H1 (cell line): ENCODE measurements around the gene BAAT. TPM values are rescaled to one million over a fixed set of nuclear protein-coding genes. Genes with fewer than 3 reads are reported as not detected.

ENCODE experiments used
- CTCF ChIA-PET: fragments of 300-600 bp; sonication (Branson Sonifier 250); formaldehyde crosslinking; loops from one replicate; lab custom pipeline; 2021; ENCODE audit not compliant: partially characterized antibody; lab: Charles Lee
- POLR2A ChIA-PET: fragments of 300-600 bp; sonication (Branson Sonifier 250); formaldehyde crosslinking; loops from one replicate; lab custom pipeline; 2021; ENCODE audit warnings: inconsistent platforms; ENCODE audit not compliant: partially characterized antibody; lab: Charles Lee
- DNase-seq, 2 experiments: peaks; one replicate each; pipeline versions ENCODE4 v3.0.0 to v3.0.0-alpha.2; 2010 to 2022; ENCODE audit warnings: low spot score in 2 of 2, low read depth in 1 of 2, mixed read lengths in 1 of 2
- FAIRE-seq: peaks from 2 replicates; lab custom pipeline; 2011; peaks lifted over from hg19 to GRCh38; lab: Jason Lieb, UNC
- H2AFZ ChIP-seq: 2 replicates; pipeline ENCODE4 v1.8.1; 2012; ENCODE audit warnings: low read length, inconsistent platforms
- H2AK5ac ChIP-seq: 2 replicates; pipeline ENCODE4 v1.6.1; 2013; ENCODE audit warnings: low read depth, low read length
- H2BK120ac ChIP-seq: replicated peaks from 2 replicates; pipeline ENCODE3; 2013; ENCODE audit warnings: low read depth, low read length, inconsistent platforms
- H2BK12ac ChIP-seq: 2 replicates; pipeline ENCODE4 v1.6.1; 2013; ENCODE audit warnings: low read depth, low read length
- H2BK15ac ChIP-seq: 2 replicates; pipeline ENCODE4 v1.6.1; 2013; ENCODE audit warnings: low read length
- H2BK20ac ChIP-seq: 2 replicates; pipeline ENCODE4 v1.6.1; 2013; ENCODE audit warnings: low read length
- H2BK5ac ChIP-seq: 2 replicates; pipeline ENCODE4 v1.6.1; 2013; ENCODE audit warnings: low read depth, low read length
- H3K14ac ChIP-seq: 2 replicates; pipeline ENCODE4 v1.6.1; 2013; ENCODE audit warnings: inconsistent platforms; ENCODE audit not compliant: insufficient read length
- H3K18ac ChIP-seq: 2 replicates; pipeline ENCODE4 v1.6.1; 2013; ENCODE audit warnings: low read length; ENCODE audit errors: extremely low read depth
- H3K23ac ChIP-seq: 2 replicates; pipeline ENCODE4 v1.6.1; 2013; ENCODE audit warnings: inconsistent platforms; ENCODE audit not compliant: insufficient read length
- H3K23me2 ChIP-seq: 2 replicates; pipeline ENCODE4 v1.6.1; 2013; ENCODE audit warnings: low read depth, low read length
- H3K27ac ChIP-seq: 2 replicates; pipeline ENCODE4 v1.6.1; 2011; ENCODE audit warnings: low read depth, low read length, inconsistent platforms
- H3K27me3 ChIP-seq, 4 experiments: replicated peaks in 1 of 4; 1 replicate in 1 of 4; 2 replicates in 3 of 4; pipeline versions ENCODE4 v1.6.1 to v1.8.1; 2011 to 2013; ENCODE audit warnings: low read length in 3 of 4, mild to moderate bottlenecking in 3 of 4, inconsistent platforms in 2 of 4, mixed read lengths in 2 of 4, moderate library complexity in 1 of 4; ENCODE audit not compliant: control insufficient read depth in 3 of 4, insufficient read depth in 3 of 4; ENCODE audit errors: extremely low read depth in 1 of 4
- H3K36me3 ChIP-seq, 4 experiments: 2 replicates each; pipeline versions ENCODE4 v1.6.1 to v1.8.1; 2011 to 2013; ENCODE audit warnings: mild to moderate bottlenecking in 4 of 4, low read length in 3 of 4, moderate library complexity in 2 of 4, control low read depth in 1 of 4, inconsistent platforms in 1 of 4; ENCODE audit not compliant: insufficient read depth in 4 of 4, control insufficient read depth in 2 of 4
- H3K4ac ChIP-seq: replicated peaks from 2 replicates; pipeline ENCODE3; 2013; ENCODE audit warnings: low read length, low read depth, mixed read lengths, inconsistent platforms; ENCODE audit not compliant: insufficient read length
- H3K4me1 ChIP-seq, 4 experiments: replicated peaks in 1 of 4; 1 replicate in 1 of 4; 2 replicates in 3 of 4; pipeline versions ENCODE4 v1.6.1 to v1.8.1; 2011 to 2013; ENCODE audit warnings: low read length in 3 of 4, inconsistent platforms in 2 of 4, mixed read lengths in 1 of 4; ENCODE audit not compliant: insufficient read depth in 4 of 4, control insufficient read depth in 3 of 4
- H3K4me2 ChIP-seq, 2 experiments: 2 replicates each; pipeline versions ENCODE4 v1.6.1 to v1.8.1; 2011 to 2013; ENCODE audit warnings: low read depth in 2 of 2, low read length in 2 of 2, control low read depth in 1 of 2, inconsistent platforms in 1 of 2, mild to moderate bottlenecking in 1 of 2; ENCODE audit not compliant: insufficient read depth in 1 of 2
- H3K4me3 ChIP-seq, 4 experiments: fragments of 200-600, 300-600 bp in 1 of 4; sonication (generic), shearing (Covaris generic), sonication (Bioruptor Twin) in 1 of 4; 2 replicates each; pipeline versions ENCODE4 v1.5.1 to v1.8.1; 2011 to 2016; ENCODE audit warnings: low read length in 4 of 4, low read depth in 3 of 4, control low read depth in 2 of 4, inconsistent platforms in 2 of 4, mild to moderate bottlenecking in 2 of 4, mixed read lengths in 1 of 4, moderate library complexity in 1 of 4; ENCODE audit not compliant: insufficient read depth in 2 of 4; ENCODE audit errors: extremely low read depth in 1 of 4
- H3K56ac ChIP-seq: replicated peaks from 2 replicates; pipeline ENCODE3; 2013; ENCODE audit warnings: low read depth, mild to moderate bottlenecking, mixed read lengths, low read length, inconsistent platforms; ENCODE audit not compliant: insufficient read length
- H3K79me1 ChIP-seq: 2 replicates; pipeline ENCODE4 v1.6.1; 2013; ENCODE audit warnings: low read depth, low read length, control low read depth
- H3K79me2 ChIP-seq, 2 experiments: 2 replicates each; pipeline versions ENCODE4 v1.6.1 to v1.8.1; 2012 to 2013; ENCODE audit warnings: low read length in 2 of 2, mild to moderate bottlenecking in 2 of 2, inconsistent platforms in 1 of 2; ENCODE audit not compliant: insufficient read depth in 2 of 2, control insufficient read depth in 1 of 2
- H3K9ac ChIP-seq, 4 experiments: replicated peaks in 1 of 4; 1 replicate in 1 of 4; 2 replicates in 3 of 4; pipeline versions ENCODE4 v1.6.1 to v1.8.1; 2011 to 2013; ENCODE audit warnings: low read depth in 3 of 4, low read length in 3 of 4, control low read depth in 2 of 4, mild to moderate bottlenecking in 2 of 4, moderate library complexity in 2 of 4, inconsistent platforms in 1 of 4; ENCODE audit errors: extremely low read depth in 1 of 4
- H3K9me3 ChIP-seq, 2 experiments: 2 replicates each; pipeline versions ENCODE4 v1.6.1 to v1.8.1; 2012 to 2013; ENCODE audit warnings: mild to moderate bottlenecking in 2 of 2, moderate library complexity in 2 of 2, control low read depth in 1 of 2, inconsistent platforms in 1 of 2, low read depth in 1 of 2, low read length in 1 of 2, mixed read lengths in 1 of 2; ENCODE audit not compliant: insufficient read depth in 2 of 2
- H4K20me1 ChIP-seq, 2 experiments: replicated peaks in 1 of 2; 2 replicates each; pipeline versions ENCODE3 to v1.8.1; 2011 to 2013; ENCODE audit warnings: inconsistent platforms in 2 of 2, low read length in 2 of 2, mild to moderate bottlenecking in 1 of 2; ENCODE audit not compliant: insufficient read depth in 2 of 2, control insufficient read depth in 1 of 2
- H4K5ac ChIP-seq: 2 replicates; pipeline ENCODE4 v1.6.1; 2013; ENCODE audit warnings: low read length, low read depth, mixed read lengths, inconsistent platforms; ENCODE audit not compliant: insufficient read length
- H4K8ac ChIP-seq: 2 replicates; pipeline ENCODE4 v1.8.0; 2013; ENCODE audit warnings: mild to moderate bottlenecking, moderate library complexity, low read length, inconsistent platforms; ENCODE audit not compliant: insufficient read depth; ENCODE audit errors: extremely low read depth
- H4K91ac ChIP-seq: replicated peaks from 2 replicates; pipeline ENCODE3; 2013; ENCODE audit warnings: low read length, mixed read lengths, inconsistent platforms; ENCODE audit not compliant: insufficient read length
- BCL11A ChIP-seq, 2 experiments: IDR thresholded peaks; one replicate each; pipeline ENCODE4 v1.6.1; 2011; ENCODE audit warnings: low read depth in 2 of 2, low read length in 2 of 2, mild to moderate bottlenecking in 2 of 2
- CEBPB ChIP-seq: IDR thresholded peaks from 2 replicates; pipeline ENCODE4 v1.6.1; 2012; ENCODE audit warnings: low read depth, low read length
- CHD1 ChIP-seq: IDR thresholded peaks from 2 replicates; pipeline ENCODE4 v1.6.1; 2012; ENCODE audit warnings: low read depth, low read length, improper control_type of control experiment
- KDM4A ChIP-seq: IDR thresholded peaks from one replicate; pipeline ENCODE4 v1.7.1; 2012; ENCODE audit warnings: low read depth, mild to moderate bottlenecking, moderate library complexity, low read length, inconsistent platforms; ENCODE audit not compliant: severe bottlenecking
- MAFK ChIP-seq: IDR thresholded peaks from 2 replicates; pipeline ENCODE4 v1.6.1; 2012; ENCODE audit warnings: low read depth, mild to moderate bottlenecking, improper control_type of control experiment, low read length
- POLR2A ChIP-seq, 2 experiments: IDR thresholded peaks; 1 replicate in 1 of 2; 2 replicates in 1 of 2; pipeline ENCODE4 v1.6.1; 2011; ENCODE audit warnings: low read depth in 2 of 2, low read length in 2 of 2, mild to moderate bottlenecking in 2 of 2; ENCODE audit errors: control extremely low read depth in 1 of 2
- POLR2AphosphoS5 ChIP-seq: IDR thresholded peaks from 2 replicates; pipeline ENCODE4 v1.6.1; 2011; ENCODE audit warnings: low read depth, low read length
- RNF2 ChIP-seq: fragments of 200-900, 300-1000 bp; sonication (generic); IDR thresholded peaks from 2 replicates; pipeline ENCODE4 v1.7.1; 2016; ENCODE audit warnings: borderline replicate concordance, low read depth, mild to moderate bottlenecking, antibody characterized with exemption, low read length; ENCODE audit not compliant: poor library complexity, severe bottlenecking; ENCODE audit errors: missing control alignments
- SIN3A ChIP-seq, 2 experiments: IDR thresholded peaks in 1 of 2; conservative IDR thresholded peaks in 1 of 2; 2 replicates each; pipeline ENCODE4 v1.6.1; 2011 to 2012; ENCODE audit warnings: low read length in 2 of 2, improper control_type of control experiment in 1 of 2, low read depth in 1 of 2, mild to moderate bottlenecking in 1 of 2
- SP1 ChIP-seq: IDR thresholded peaks from 2 replicates; pipeline ENCODE4 v1.6.1; 2011; ENCODE audit warnings: low read depth, low read length
- SP2 ChIP-seq: IDR thresholded peaks from 2 replicates; pipeline ENCODE4 v1.6.1; 2012; ENCODE audit warnings: mild to moderate bottlenecking, low read length, inconsistent platforms
- SRF ChIP-seq: IDR thresholded peaks from 2 replicates; pipeline ENCODE4 v1.6.1; 2011; ENCODE audit warnings: mild to moderate bottlenecking, low read depth, low read length, moderate library complexity
- SUZ12 ChIP-seq: fragments of 200-600 bp; sonication (generic); IDR thresholded peaks from 2 replicates; pipeline ENCODE4 v1.6.1; 2012; ENCODE audit warnings: mild to moderate bottlenecking, inconsistent platforms, low read length, moderate library complexity, mixed read lengths
- TAF1 ChIP-seq: IDR thresholded peaks from 2 replicates; pipeline ENCODE4 v1.6.1; 2011; ENCODE audit warnings: mild to moderate bottlenecking, low read depth, low read length
- TBP ChIP-seq: IDR thresholded peaks from 2 replicates; pipeline ENCODE4 v1.6.1; 2011; ENCODE audit warnings: low read depth, low read length, improper control_type of control experiment
- WGBS, 2 experiments: shearing (Covaris generic) in 1 of 2; methylation state at CpG; one replicate each; pipeline versions ENCODE4 v1.1.6 to v1.1.7; 2013 to 2015; ENCODE audit warnings: low lambda C conversion rate in 2 of 2, mixed read lengths in 2 of 2, inconsistent platforms in 1 of 2, low coverage in 1 of 2, missing lambda C conversion rate in 1 of 2; ENCODE audit not compliant: insufficient replicate concordance in 2 of 2, insufficient coverage in 1 of 2, insufficient read length in 1 of 2; ENCODE audit errors: extremely low coverage in 1 of 2, missing lambda C conversion rate in 1 of 2; 5-methylcytosine and 5-hydroxymethylcytosine counted together
- polyA plus RNA-seq, 7 experiments: library from polyadenylated mRNA; depleted of rRNA in 3 of 7; stranded (reverse) in 5 of 7; unstranded in 2 of 7; fragments of >200 nt in 5 of 7; fragments of 200-250 nt in 2 of 7; gene quantifications; 1 replicate in 5 of 7; 2 replicates in 1 of 7; 4 replicates in 1 of 7; pipeline versions ENCODE4 v1.2.1 to v1.2.3, GENCODE V29; 2011 to 2013; ENCODE audit warnings: missing spikeins in 2 of 7, mixed read lengths in 2 of 7
- total RNA-seq: library from RNA; stranded (reverse); fragmentation: NEBNext Ultra II Directional; extraction: Animal tissue kit (Norgen Biotek cat#: 25700); gene quantifications from 2 replicates; pipeline ENCODE4 v1.2.1, GENCODE V29; 2021

BAAT gene
- total and polyA plus RNA-seq, 2 of the 8 experiments (the other 6 are each of a cell fraction or from before 2014, with no cell fraction given), result 0.09 to 0.17 TPM

DNA sequence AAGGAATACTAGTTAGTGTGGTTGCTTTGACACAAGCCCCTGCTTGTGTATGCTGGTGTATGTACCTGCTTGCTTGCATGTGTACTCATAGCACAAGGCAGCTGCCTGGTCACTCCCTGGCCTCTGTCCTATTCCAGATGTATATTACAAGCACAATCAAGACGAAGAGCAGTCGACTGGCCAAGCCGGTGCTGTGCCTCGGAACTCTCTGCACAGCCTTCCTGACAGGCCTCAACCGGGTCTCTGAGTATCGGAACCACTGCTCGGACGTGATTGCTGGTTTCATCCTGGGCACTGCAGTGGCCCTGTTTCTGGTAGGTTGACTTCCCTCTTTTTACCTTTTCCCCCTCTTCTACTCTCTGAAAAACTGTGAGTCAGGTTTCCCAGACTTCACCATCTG lies 72.1 kb downstream of the BAAT start:
- H3K9ac ChIP-seq, result no peak overlapping the region
- DNase-seq (no peak), FAIRE-seq (no peak)
- no peaks in the 10 kb centered on the region for H3K79me1 ChIP-seq
- no peak overlapping the region for H2BK120ac ChIP-seq
- H2BK5ac ChIP-seq, result no peak overlapping the region
- H3K23me2 ChIP-seq, result no peaks in the 10 kb centered on the region
- H4K8ac ChIP-seq, result no peak overlapping the region
- no peak overlapping the region for H2BK12ac ChIP-seq
- H3K23ac ChIP-seq, result no peak overlapping the region
- no peaks in the 10 kb centered on the region for H4K20me1 ChIP-seq
- no peak overlapping the region for H3K56ac ChIP-seq
- no peaks in the 10 kb centered on the region for H3K9me3 ChIP-seq
- no peak overlapping the region for H3K4ac ChIP-seq
- no peak overlapping the region for H3K14ac ChIP-seq
- no peak overlapping the region for H2AFZ ChIP-seq
- no peak overlapping the region for H3K4me2 ChIP-seq
- H3K79me2 ChIP-seq, result no peaks in the 10 kb centered on the region
- H4K5ac ChIP-seq, result no peak overlapping the region
- H3K27me3 ChIP-seq, result no peaks in the 10 kb centered on the region
- H3K4me1 ChIP-seq, result no peaks in the 10 kb centered on the region
- no peak overlapping the region for H3K27ac ChIP-seq
- ChIA-PET POLR2A (interaction anchor here (1.0 kb wide), 1 partner anchor 564 kb away, joined by 3 read pairs; no protein-coding TSS in a partner anchor), CTCF (interaction anchor here (0.6 to 4.6 kb wide), 21 partner anchors 10 to 711 kb away, joined by 3 to 49 read pairs (median 6); no protein-coding TSS in a partner anchor)
- H3K4me3 ChIP-seq, result no peak overlapping the region
- H3K36me3 ChIP-seq, result no peaks in the 10 kb centered on the region
- 97% methylated on average over 8 of the region's 8 CpGs; no CpG with 5 or more reads in 1 of the 2 experiments for WGBS, 2 experiments
- no peak overlapping the region for H2BK15ac ChIP-seq
- no peak overlapping the region for H3K18ac ChIP-seq
- no peak overlapping the region for H4K91ac ChIP-seq
- H2AK5ac ChIP-seq, result no peak overlapping the region
- H2BK20ac ChIP-seq, result no peak overlapping the region
- no peak for TF ChIP-seq SUZ12
- no peak for TF ChIP-seq CEBPB
- no peak for TF ChIP-seq SP2
- TF ChIP-seq MAFK, result no peak
- no peak for TF ChIP-seq TAF1
- no peak for TF ChIP-seq SIN3A (conservative IDR thresholded peaks at IDR 0.05 in 1 of 2, IDR thresholded peaks at IDR 0.05 in 1 of 2; ENCODE audit: low read depth in 1 of 2, low read length in 2 of 2)
- no peak for TF ChIP-seq CHD1
- TF ChIP-seq BCL11A (IDR thresholded peaks at IDR 0.05; ENCODE audit: low read depth in 2 of 2, low read length in 2 of 2), result no peak
- TF ChIP-seq SRF, result no peak
- TF ChIP-seq POLR2A (IDR thresholded peaks at IDR 0.05; ENCODE audit: control extremely low read depth in 1 of 2, low read depth in 2 of 2, low read length in 2 of 2), result no peak
- no peak for TF ChIP-seq TBP
- no peak for TF ChIP-seq SP1
- TF ChIP-seq RNF2, result no peak
- TF ChIP-seq POLR2AphosphoS5, result no peak
- TF ChIP-seq KDM4A, result no peak
